GM12874 (cell line): ENCODE results near the gene NAT9.
A peak's percentile ranks its signal among the peaks of the same experiment; 100 is the strongest.

Experiments used
- TF ChIP-seq, protein P1 (sequence below): IDR thresholded peaks from 2 replicates; pipeline ENCODE4 v1.5.1; 2011; ENCODE audit warnings: low read depth, mild to moderate bottlenecking, control low read depth, low read length, moderate library complexity; ENCODE audit not compliant: insufficient read depth

Gene NAT9

DNA sequence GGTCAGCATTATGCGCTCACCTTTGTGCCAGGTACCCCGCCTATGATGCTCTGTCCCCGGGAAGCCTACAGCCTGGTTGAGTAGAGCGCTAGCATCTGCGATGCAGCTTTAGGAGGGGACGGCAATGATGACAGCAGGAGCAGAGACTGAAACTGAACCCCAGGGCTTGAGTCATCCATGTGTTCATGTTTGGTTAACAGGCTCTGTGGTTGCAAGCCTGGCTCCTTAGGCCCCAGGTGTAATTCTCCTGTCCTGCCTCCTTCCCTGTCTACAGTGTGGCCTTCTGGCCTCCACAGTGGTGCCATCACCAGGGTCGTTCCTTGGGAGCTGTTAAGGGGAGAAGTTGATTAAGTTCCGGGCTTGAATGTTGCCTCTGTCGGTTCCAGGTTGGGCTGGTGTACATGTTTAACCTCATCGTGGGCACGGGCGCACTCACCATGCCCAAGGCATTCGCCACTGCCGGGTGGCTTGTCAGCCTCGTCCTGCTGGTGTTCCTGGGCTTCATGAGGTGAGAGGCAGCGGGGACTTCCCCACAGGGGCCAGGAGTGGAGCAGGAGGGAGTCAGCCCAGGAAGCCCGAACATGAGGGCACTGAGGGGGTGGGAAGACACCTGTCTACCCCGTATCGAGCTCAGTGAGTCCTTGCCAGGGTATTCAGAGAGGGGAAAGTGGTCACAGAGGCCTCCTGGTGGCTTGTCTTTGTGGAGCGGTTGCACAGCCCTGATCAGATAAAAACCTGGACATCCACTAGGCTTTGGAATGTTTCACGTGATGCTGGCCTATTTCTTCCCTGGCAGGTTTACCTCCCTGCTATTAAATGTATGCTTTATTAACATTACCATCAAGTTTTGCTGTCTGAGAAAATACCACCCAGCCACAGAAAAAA lies 9.2 kb upstream of the NAT9 start:
- TF ChIP-seq, protein P1, sequence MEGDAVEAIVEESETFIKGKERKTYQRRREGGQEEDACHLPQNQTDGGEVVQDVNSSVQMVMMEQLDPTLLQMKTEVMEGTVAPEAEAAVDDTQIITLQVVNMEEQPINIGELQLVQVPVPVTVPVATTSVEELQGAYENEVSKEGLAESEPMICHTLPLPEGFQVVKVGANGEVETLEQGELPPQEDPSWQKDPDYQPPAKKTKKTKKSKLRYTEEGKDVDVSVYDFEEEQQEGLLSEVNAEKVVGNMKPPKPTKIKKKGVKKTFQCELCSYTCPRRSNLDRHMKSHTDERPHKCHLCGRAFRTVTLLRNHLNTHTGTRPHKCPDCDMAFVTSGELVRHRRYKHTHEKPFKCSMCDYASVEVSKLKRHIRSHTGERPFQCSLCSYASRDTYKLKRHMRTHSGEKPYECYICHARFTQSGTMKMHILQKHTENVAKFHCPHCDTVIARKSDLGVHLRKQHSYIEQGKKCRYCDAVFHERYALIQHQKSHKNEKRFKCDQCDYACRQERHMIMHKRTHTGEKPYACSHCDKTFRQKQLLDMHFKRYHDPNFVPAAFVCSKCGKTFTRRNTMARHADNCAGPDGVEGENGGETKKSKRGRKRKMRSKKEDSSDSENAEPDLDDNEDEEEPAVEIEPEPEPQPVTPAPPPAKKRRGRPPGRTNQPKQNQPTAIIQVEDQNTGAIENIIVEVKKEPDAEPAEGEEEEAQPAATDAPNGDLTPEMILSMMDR = no peak

- TF ChIP-seq, protein P1 = no peak
These were observed 8.1 kb upstream of the NAT9 start for GRCh38 chr17:74784125-74784810.

DNA sequence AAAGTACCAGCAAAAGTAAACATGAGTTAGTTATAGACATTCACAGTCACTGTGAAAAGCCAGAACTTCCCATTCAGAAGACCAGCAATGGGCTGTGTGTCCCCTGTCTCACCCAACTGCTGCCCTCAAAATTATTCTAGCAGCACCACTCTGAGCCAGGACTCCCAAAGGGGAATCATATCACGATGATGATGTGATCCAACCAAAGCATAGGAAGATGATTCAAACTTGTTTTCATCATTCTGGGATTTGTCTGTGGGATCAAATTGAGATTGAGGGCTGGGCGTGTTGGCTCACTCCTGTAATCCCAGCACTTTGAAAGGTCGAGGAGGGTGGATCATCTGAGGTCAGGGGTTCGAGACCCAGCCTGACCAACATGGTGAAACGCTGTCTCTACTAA lies 6.4 kb upstream of the NAT9 start:
- TF ChIP-seq, protein P1 = no peak

GRCh38 chr17:74780443-74781238 lies 4.5 kb upstream of the NAT9 start:
- TF ChIP-seq, protein P1 = peak; percentile 45; the same call in 1 of the 2 replicates

DNA sequence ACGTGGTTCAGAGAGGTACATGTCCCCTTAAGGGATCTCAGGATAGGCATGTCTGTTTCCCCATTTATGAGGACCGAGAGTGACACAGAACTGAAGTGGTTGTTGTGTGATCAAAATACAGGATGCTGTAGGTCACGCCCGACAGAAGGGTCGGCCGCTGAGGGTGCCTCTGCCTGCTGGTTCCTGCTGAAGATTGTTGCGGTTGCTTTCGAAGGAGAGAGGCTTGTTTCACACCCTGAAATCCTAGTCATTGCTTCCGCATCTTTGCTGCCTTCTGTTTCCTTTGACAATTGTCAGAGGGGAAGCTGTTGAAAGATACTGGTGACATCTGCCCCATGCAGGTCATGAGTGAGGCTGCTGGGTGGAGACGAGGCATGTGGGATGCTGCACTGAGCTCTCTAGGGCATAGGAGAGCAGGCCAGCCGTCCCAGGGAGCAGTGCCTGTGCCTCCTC lies 3.8 kb upstream of the NAT9 start:
- TF ChIP-seq, protein P1 = no peak

GRCh38 chr17:74779501-74779900 lies 3.4 kb upstream of the NAT9 start:
- TF ChIP-seq, protein P1 = no peak

GRCh38 chr17:74778960-74779359 lies 2.8 kb upstream of the NAT9 start:
- TF ChIP-seq, protein P1 = no peak
